Neuronal stem cell (in vitro differentiated cells): ENCODE data around the gene SLFN12L.

Experiments used
- DNase-seq: peaks from one replicate; pipeline ENCODE4 v3.0.0-alpha.2; 2013; ENCODE audit warnings: low spot score
- H2AFZ ChIP-seq: one replicate; pipeline ENCODE4 v1.6.1; 2013; ENCODE audit warnings: mild to moderate bottlenecking, low read length, inconsistent platforms
- H2AK5ac ChIP-seq: 2 replicates; pipeline ENCODE4 v1.6.1; 2013; ENCODE audit warnings: low read depth, mild to moderate bottlenecking, inconsistent platforms, low read length, moderate library complexity, mixed read lengths
- H2BK120ac ChIP-seq: 2 replicates; pipeline ENCODE4 v1.6.1; 2013; ENCODE audit warnings: low read depth, mild to moderate bottlenecking, inconsistent platforms, low read length, moderate library complexity, mixed read lengths
- H2BK12ac ChIP-seq: one replicate; pipeline ENCODE4 v1.6.1; 2013; ENCODE audit warnings: low read length, inconsistent platforms
- H2BK15ac ChIP-seq: 2 replicates; pipeline ENCODE4 v1.6.1; 2013; ENCODE audit warnings: mild to moderate bottlenecking, low read length, inconsistent platforms, mixed read lengths
- H2BK5ac ChIP-seq: one replicate; pipeline ENCODE4 v1.6.1; 2013; ENCODE audit warnings: inconsistent platforms, mild to moderate bottlenecking, low read length, moderate library complexity
- H3K14ac ChIP-seq: one replicate; pipeline ENCODE4 v1.6.1; 2013; ENCODE audit warnings: low read length, inconsistent platforms
- H3K18ac ChIP-seq: 2 replicates; pipeline ENCODE4 v1.6.1; 2013; ENCODE audit warnings: low read length, inconsistent platforms
- H3K23ac ChIP-seq: 2 replicates; pipeline ENCODE4 v1.6.1; 2013; ENCODE audit warnings: low read depth, mild to moderate bottlenecking, mixed read lengths, low read length, inconsistent platforms; ENCODE audit not compliant: poor library complexity
- H3K27ac ChIP-seq: replicated peaks from 3 replicates; pipeline ENCODE4 v1.5.1; 2013; ENCODE audit warnings: low read length, inconsistent platforms
- H3K27me3 ChIP-seq, 3 experiments: 2 replicates each; pipeline ENCODE4 v1.6.1; 2013; ENCODE audit warnings: low read length in 3 of 3, mild to moderate bottlenecking in 2 of 3, inconsistent platforms in 1 of 3, low read depth in 1 of 3, mixed read lengths in 1 of 3, moderate library complexity in 1 of 3; ENCODE audit not compliant: control insufficient read depth in 3 of 3, insufficient read depth in 3 of 3
- H3K36me3 ChIP-seq, 2 donors: replicated peaks in 1 of 2; 2 replicates each; pipeline ENCODE4 v1.6.1; 2013; ENCODE audit warnings: low read length in 2 of 2; ENCODE audit not compliant: control insufficient read depth in 2 of 2, insufficient read depth in 2 of 2
- H3K4ac ChIP-seq: 2 replicates; pipeline ENCODE4 v1.6.1; 2013; ENCODE audit warnings: inconsistent platforms, mild to moderate bottlenecking, low read length, moderate library complexity
- H3K4me1 ChIP-seq, 2 donors: 1 replicate in 1 of 2; 2 replicates in 1 of 2; pipeline ENCODE4 v1.6.1; 2013; ENCODE audit warnings: low read length in 2 of 2, low read depth in 1 of 2; ENCODE audit not compliant: control insufficient read depth in 2 of 2, insufficient read depth in 1 of 2
- H3K4me2 ChIP-seq: one replicate; pipeline ENCODE4 v1.6.1; 2013; ENCODE audit warnings: mild to moderate bottlenecking, low read length, inconsistent platforms; ENCODE audit not compliant: insufficient read depth, poor library complexity, severe bottlenecking
- H3K4me3 ChIP-seq, 2 donors: 2 replicates each; pipeline ENCODE4 v1.5.1; 2013; ENCODE audit warnings: low read length in 2 of 2, mild to moderate bottlenecking in 2 of 2, inconsistent platforms in 1 of 2, moderate library complexity in 1 of 2
- H3K79me1 ChIP-seq: one replicate; pipeline ENCODE4 v1.6.1; 2013; ENCODE audit warnings: low read depth, mild to moderate bottlenecking, inconsistent platforms, low read length, moderate library complexity
- H3K9ac ChIP-seq: one replicate; pipeline ENCODE4 v1.6.1; 2013; ENCODE audit warnings: mild to moderate bottlenecking, low read depth, low read length, inconsistent platforms; ENCODE audit not compliant: poor library complexity
- H3K9me3 ChIP-seq, 2 donors: replicated peaks in 1 of 2; 2 replicates each; pipeline versions ENCODE3 to v1.6.1; 2013; ENCODE audit warnings: low read length in 2 of 2, mild to moderate bottlenecking in 2 of 2, inconsistent platforms in 1 of 2, low read depth in 1 of 2, mixed read lengths in 1 of 2, moderate library complexity in 1 of 2; ENCODE audit not compliant: control insufficient read depth in 2 of 2, insufficient read depth in 1 of 2
- H4K8ac ChIP-seq: one replicate; pipeline ENCODE4 v1.6.1; 2013; ENCODE audit warnings: low read depth, mild to moderate bottlenecking, inconsistent platforms, low read length, moderate library complexity
- H4K91ac ChIP-seq: one replicate; pipeline ENCODE4 v1.6.1; 2013; ENCODE audit warnings: low read length, low read depth, mild to moderate bottlenecking, inconsistent platforms; ENCODE audit not compliant: poor library complexity
- WGBS, 2 donors: extraction: QIAGEN DNeasy Blood & Tissue Kit; methylation state at CpG; one replicate each; pipeline ENCODE4 v1.1.7; 2013; ENCODE audit warnings: missing lambda C conversion rate in 2 of 2, mixed read lengths in 1 of 2; ENCODE audit not compliant: insufficient read length in 2 of 2, insufficient replicate concordance in 1 of 2; ENCODE audit errors: extremely low coverage in 2 of 2; 5-methylcytosine and 5-hydroxymethylcytosine counted together

SLFN12L gene

GRCh38 chr17:35559495-35560210, 22.2 kb upstream of the SLFN12L start:
- H2BK120ac ChIP-seq, result no peak overlapping the region
- WGBS, 2 donors, result no CpG with 5 or more reads among the region's 2 CpGs
- DNase-seq, result no peak
- no peak overlapping the region for H2AFZ ChIP-seq
- no peak overlapping the region for H3K23ac ChIP-seq
- no peak overlapping the region for H4K8ac ChIP-seq
- no peak overlapping the region for H2BK12ac ChIP-seq
- H3K4me2 ChIP-seq, result no peak overlapping the region
- H3K36me3 ChIP-seq, result no peaks in the 10 kb centered on the region
- no peak overlapping the region for H4K91ac ChIP-seq
- H3K79me1 ChIP-seq, result no peaks in the 10 kb centered on the region
- H3K14ac ChIP-seq, result no peak overlapping the region
- peaks cover 0 to 23% (median 0%) of the 10 kb centered on the region in 3 experiments for H3K27me3 ChIP-seq
- H2AK5ac ChIP-seq, result no peak overlapping the region
- H3K4me3 ChIP-seq, result no peak overlapping the region
- H3K18ac ChIP-seq, result no peak overlapping the region
- no peak overlapping the region for H2BK15ac ChIP-seq
- H3K9ac ChIP-seq, result no peak overlapping the region
- H3K4ac ChIP-seq, result no peak overlapping the region
- no peaks in the 10 kb centered on the region for H3K4me1 ChIP-seq
- H3K9me3 ChIP-seq, result no peaks in the 10 kb centered on the region
- H3K27ac ChIP-seq, result no peak overlapping the region
- H2BK5ac ChIP-seq, result no peak overlapping the region

GRCh38 chr17:35557353-35557752, 19.9 kb upstream of the SLFN12L start:
- Histone ChIP-seq H2BK120ac (no peak overlapping the region), H3K4me3 (no peak overlapping the region), H2AFZ (no peak overlapping the region), H3K4ac (no peak overlapping the region), H3K27ac (no peak overlapping the region), H3K14ac (no peak overlapping the region), H3K27me3 (peaks cover 0 to 11% (median 0%) of the 10 kb centered on the region in 3 experiments), H3K9me3 (no peaks in the 10 kb centered on the region), H3K23ac (no peak overlapping the region), H2AK5ac (no peak overlapping the region), H3K9ac (no peak overlapping the region), H2BK5ac (no peak overlapping the region), H3K79me1 (no peaks in the 10 kb centered on the region), H4K8ac (no peak overlapping the region), H3K18ac (no peak overlapping the region), H3K36me3 (no peaks in the 10 kb centered on the region), H4K91ac (no peak overlapping the region), H3K4me2 (no peak overlapping the region), H2BK15ac (no peak overlapping the region), H3K4me1 (no peaks in the 10 kb centered on the region), H2BK12ac (no peak overlapping the region)
- no peak for DNase-seq
- no CpG with 5 or more reads among the region's 3 CpGs for WGBS, 2 donors

- Histone ChIP-seq H3K18ac (no peak overlapping the region), H2AFZ (no peak overlapping the region), H3K27me3 (peaks cover 0 to 9% (median 0%) of the 10 kb centered on the region in 3 experiments), H3K36me3 (no peaks in the 10 kb centered on the region), H3K9ac (no peak overlapping the region), H3K23ac (no peak overlapping the region), H4K91ac (no peak overlapping the region), H4K8ac (no peak overlapping the region), H3K4me3 (no peak overlapping the region), H2BK12ac (no peak overlapping the region), H3K79me1 (no peaks in the 10 kb centered on the region), H3K4ac (no peak overlapping the region), H2BK120ac (no peak overlapping the region), H3K27ac (no peak overlapping the region), H2BK5ac (no peak overlapping the region), H2AK5ac (no peak overlapping the region), H3K4me2 (no peak overlapping the region), H3K4me1 (no peaks in the 10 kb centered on the region), H3K9me3 (no peaks in the 10 kb centered on the region), H3K14ac (no peak overlapping the region), H2BK15ac (no peak overlapping the region)
- DNase-seq, result no peak
- WGBS, 2 donors, result no CpG with 5 or more reads among the region's 5 CpGs
These were observed 18.2 kb upstream of the SLFN12L start for GRCh38 chr17:35555691-35556090.

GRCh38 chr17:35554668-35555067, 17.2 kb upstream of the SLFN12L start:
- Histone ChIP-seq H2BK5ac (no peak overlapping the region), H3K4me1 (no peaks in the 10 kb centered on the region), H2BK12ac (no peak overlapping the region), H3K4ac (no peak overlapping the region), H2AFZ (no peak overlapping the region), H3K18ac (no peak overlapping the region), H3K23ac (no peak overlapping the region), H3K9me3 (no peaks in the 10 kb centered on the region), H3K4me2 (no peak overlapping the region), H4K8ac (no peak overlapping the region), H2BK120ac (no peak overlapping the region), H4K91ac (no peak overlapping the region), H2AK5ac (no peak overlapping the region), H3K14ac (no peak overlapping the region), H2BK15ac (no peak overlapping the region), H3K4me3 (no peak overlapping the region), H3K27ac (no peak overlapping the region), H3K9ac (no peak overlapping the region), H3K36me3 (no peaks in the 10 kb centered on the region), H3K79me1 (no peaks in the 10 kb centered on the region), H3K27me3 (peaks cover 0 to 13% (median 0%) of the 10 kb centered on the region in 3 experiments)
- DNase-seq, result no peak
- no CpG with 5 or more reads among the region's 5 CpGs for WGBS, 2 donors
